D341Med (cell line): ENCODE measurements around the gene FIP1L1.

Source experiments
- DNase-seq: peaks from one replicate; pipeline ENCODE4 v3.0.0; 2012; ENCODE audit warnings: low spot score

Gene FIP1L1

DNA sequence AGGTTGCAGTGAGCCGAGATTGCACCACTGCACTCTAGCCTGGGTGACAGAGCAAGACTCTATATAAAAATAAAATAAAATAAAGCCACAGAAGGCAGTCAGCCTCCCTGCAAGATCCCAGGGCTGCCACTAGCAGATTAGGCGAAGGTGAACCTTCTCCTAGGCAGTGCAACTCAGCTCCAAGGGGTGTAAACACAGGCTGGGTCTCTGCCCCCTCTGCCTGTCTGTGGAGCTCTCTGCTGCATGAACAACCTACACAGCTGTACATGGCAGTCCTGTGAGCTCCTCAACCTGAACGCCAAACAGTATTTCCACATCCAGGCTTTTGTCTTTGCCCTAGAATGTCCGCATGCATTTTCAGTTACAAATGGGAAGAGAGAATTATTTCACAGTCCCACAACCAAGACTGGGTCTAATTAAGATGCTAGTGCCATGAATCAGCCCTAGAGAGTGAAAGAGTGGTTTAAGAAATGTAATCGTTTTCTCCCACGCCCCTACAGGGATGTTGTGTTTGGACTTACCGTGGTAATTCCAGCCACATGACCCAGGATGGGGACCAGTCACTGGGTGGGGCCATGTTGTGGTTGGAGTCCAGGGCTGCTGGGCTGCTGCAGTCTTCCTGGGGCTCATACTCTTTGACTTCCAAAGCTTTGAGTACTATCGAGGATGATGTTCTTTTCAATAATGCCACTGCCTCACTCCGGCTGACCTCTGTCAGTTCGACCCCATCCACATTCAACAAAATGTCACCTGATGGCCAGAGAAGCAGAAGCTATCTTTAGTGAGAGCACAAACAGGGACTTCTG is 99.0 kb downstream of the FIP1L1 start:
- DNase-seq = no peak

DNA sequence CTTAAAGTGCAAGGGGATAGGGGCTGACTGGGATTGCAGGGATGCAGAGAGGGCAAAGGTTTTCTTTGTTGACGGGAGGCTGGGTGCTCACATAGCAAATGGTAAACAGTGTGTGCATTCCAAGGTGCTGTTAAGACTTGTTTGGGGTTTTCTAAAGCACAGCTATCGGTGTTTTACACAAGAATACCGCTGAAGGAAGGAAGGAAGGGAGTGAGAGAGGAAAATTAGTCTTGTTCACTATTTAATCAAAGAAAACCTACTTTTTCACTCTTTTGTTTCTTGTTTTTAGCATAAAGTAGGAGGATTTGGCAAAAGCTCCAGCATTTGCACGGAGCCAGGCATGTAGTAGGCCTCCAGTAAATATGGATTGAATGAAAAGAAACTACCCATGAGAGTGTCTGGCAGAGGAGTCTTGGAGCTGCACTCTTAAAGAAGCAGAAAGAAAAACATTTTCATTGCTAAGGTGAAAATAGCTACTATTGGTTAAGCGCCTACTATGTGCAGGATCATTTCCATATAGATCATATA is 99.7 kb downstream of the FIP1L1 start:
- no peak for DNase-seq

DNA sequence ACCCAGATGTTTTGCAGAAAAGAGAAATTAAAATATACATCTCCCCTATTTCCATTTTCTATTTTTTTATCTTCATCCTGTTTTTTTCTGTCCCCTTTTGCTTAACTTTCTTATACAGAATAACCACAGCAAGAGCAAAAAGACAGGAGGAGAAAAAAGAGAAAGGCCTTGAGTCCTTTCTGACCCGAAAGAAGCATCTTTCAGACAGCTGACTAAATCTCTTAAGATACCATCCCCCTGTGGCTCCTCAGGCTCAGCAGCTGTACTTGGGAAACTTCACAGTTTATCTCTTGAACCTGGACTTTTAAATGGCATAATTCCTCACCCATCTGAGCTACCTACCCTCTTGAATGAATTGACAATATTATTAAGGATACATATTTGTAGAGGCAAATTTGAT is 100.2 kb downstream of the FIP1L1 start:
- no peak for DNase-seq

DNA sequence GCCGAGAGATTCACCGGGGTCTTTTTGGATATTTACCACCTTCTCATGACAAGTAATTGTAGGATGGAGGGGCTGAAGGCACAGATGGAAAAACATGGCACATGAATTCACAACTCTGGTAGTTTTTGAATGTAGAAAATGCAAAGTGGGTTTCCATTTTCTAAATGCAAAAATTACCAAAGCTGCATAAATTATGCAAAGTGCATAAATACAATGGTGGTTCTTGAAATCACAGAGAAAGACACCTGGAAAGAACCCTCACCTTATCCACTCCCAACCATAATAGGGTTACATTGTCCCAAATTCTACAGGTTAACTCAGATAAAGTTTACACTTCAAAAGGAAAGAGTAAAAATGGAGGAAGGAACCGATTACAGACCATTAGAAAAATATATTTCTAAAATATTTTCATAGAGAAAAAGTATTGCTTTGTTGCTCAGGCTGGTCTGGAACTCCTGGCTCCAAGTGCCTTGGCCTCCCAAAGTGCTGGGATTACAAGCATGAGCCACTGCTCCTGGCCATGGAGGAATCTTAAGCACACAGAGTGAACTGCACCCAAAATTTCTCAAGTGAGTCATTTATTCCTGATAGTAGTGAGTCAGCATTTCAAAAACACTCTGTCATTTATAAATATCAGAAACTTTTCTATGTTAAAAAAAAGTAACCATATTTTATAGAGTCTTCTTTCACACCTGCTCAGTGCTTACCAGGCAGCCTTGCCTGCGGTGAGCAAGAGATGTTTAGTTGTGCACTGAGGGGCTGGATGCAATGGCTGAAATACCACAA is 101.4 kb downstream of the FIP1L1 start:
- no peak for DNase-seq

DNA sequence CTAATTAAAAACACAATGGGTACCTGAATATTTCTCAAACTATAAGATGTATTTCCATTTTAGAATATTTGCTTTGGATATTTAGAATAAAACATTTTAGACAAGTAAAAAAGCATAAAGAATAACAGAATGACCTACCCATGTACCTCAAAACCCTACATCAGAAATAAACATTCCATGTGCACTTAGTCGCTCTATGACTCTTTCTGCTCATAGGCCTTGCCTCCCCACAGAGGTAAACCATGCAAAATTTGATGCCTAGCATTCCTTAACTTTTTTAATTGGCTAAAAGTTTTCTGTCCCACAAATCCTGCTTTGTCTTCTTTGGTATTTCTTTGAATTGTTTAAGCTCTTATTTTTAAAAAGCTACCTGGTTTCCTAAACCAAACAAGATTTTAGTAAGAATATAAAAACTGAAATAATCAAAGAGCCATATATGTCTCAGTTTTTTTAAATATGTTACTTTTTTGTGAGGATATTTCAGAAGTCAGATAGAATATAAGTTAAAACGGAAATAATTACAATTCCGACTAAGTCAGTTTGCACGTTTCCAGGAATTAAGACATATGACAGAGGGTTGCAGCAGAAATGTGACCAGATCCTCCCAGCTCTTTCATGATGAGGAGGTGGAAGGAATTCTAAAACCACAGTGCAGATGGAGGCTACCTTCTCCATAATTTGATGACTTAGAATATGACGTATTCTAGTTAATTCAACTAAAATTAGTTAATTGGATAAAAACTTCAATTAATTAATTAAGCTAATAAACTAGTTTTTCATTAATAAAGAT is 102.5 kb downstream of the FIP1L1 start:
- DNase-seq = no peak

DNA sequence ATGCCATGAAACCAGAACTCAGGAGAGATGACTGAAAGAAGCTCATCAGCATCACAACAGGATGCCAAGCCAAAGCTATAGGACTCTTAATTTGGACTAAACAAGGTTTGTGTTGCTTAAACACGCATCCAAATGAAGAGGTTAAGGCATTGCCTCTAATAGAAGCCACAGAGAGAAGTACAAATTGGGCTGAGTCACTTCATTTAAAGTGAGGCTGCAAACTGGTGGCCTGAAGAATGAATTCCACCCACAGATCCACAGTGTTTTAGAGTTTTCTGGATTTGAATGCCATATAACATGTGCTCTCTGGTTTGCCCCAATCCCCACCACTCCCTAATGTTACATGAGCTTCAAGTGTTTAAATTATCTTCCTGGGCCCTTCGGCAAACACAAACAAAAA is 103.5 kb downstream of the FIP1L1 start:
- no peak for DNase-seq

DNA sequence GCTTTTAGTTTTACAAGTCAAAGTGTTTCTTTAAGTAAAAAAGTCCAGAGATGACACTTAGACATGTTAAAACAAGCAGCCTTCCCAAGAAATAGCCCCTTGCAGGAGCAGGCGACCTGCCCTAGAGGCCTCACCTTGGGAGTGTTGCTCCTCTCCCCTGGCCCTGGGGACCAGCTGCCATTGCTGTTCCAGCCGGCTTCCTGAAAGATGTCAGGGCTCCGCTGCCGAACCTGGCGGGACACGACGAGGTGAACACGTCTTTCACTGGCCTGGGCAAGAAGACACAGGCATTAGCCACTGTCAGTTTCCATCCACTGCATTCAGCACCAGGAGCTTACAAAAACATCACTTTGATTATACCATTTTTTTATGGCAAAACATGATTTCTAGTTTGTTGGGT is 104.1 kb downstream of the FIP1L1 start:
- DNase-seq = no peak

DNA sequence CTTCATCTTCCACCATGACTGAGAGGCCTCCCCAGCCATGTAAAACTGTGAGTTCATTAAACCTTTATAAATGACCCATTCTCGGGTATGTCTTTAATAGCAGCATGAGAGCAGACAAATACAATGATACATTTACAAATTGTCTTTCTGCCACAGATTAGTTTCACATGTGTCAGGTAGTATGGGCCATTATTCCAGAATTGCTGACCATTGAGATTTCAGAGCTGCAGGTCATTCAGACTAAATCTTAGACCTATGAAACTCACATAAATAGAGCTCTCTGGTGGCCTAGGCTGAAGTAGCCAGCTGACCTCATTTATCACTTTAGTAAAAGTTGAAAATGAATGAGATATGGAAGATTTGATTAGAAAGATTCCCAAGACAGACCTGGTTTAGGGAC is 105.8 kb downstream of the FIP1L1 start:
- DNase-seq = no peak

DNA sequence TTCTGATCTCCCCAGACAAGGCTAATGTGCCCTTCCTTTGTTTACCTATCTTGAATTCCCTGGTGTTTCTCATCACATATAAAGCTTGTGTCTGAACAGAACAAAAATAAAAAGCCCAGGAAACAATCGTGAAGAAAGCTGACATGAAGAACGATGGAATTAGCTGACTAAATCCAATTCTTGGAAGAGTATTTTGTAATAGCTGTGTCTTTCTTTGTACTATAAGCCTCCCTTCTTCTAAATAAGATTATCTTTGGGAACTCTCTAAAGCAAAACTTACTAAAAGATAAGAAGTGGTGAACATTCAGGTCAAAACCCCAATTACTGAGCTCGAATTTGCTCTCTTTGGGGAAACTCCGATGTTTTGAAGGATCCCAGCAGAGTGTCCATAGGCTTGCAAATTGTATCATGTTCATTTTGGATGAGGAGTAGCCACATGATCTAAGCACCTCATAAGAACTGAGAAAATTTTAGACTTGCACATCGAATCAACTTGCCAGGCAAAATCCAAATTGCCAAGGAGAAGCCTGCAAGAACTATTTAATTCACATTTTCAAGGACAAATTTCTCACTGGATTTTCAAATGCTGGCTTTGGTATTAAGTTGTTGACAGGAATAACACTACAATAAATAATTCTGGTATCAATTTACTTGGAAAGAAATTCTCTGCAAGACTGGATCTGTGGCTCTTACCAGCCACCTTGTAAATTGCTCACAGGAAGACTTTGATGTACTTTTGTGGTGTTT is 107.6 kb downstream of the FIP1L1 start:
- no peak for DNase-seq

DNA sequence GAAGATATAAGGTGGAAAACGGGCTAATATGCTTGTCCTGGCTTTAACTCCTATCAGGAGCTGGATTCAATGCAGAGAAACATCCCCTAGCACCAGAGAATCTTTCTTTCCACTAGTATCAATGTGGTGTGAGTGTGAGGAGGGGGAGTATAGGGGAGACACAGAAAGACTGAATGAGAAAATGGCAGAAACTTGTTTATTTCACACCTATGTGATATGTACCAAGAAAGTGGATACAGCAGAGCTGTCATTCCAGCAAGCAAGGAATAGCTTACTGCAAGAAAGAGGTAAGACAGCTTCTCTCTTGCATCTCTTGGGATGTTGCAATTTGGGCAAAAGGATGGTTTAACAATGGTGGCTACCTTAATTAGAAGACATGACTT is 108.2 kb downstream of the FIP1L1 start:
- no peak for DNase-seq

DNA sequence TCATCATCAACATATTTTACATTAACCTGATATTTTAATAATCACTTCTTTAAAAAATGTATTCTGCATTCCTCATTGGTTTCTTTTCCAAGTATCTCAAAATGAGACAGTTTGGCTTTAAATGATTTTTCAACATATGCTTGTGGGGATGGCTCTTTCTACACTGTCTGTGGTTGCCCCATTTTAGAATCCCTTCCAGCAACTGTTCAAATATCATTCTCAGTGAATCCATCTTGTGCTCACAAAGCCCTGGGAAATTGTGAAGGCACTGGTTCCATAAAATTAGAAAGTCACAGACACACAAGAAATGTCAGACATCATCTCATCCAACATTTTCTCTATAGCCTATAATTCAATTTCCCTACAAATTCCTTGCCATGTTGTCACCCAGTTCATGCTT is 110.3 kb downstream of the FIP1L1 start:
- no peak for DNase-seq

DNA sequence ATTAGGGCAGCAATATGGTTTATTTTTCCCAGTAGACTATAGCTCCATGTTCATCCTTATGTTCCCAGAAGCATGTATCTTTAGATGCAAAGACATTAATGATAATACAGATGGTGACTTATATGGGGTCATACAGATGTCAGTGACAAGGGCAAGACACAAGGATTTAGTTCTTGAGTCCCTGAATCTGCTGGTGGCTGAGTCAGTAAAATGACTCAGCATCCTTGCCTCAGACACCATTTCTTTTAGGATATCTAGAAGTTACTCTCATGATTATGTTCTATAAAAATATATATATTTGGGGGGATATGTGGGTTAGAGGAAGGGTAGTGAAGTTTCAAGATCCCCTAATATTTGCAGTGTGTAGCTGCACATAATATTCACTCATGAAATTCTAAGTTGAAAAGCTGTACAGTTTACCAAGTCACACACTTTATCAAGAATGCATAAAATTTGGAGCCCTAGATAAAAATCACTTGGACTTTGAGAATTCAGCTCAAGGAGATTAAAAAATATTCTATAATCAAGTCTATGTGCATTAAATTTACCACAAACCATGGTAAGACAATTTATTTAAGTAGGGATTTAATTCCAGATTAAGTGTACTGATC is 111.9 kb downstream of the FIP1L1 start:
- DNase-seq = no peak

DNA sequence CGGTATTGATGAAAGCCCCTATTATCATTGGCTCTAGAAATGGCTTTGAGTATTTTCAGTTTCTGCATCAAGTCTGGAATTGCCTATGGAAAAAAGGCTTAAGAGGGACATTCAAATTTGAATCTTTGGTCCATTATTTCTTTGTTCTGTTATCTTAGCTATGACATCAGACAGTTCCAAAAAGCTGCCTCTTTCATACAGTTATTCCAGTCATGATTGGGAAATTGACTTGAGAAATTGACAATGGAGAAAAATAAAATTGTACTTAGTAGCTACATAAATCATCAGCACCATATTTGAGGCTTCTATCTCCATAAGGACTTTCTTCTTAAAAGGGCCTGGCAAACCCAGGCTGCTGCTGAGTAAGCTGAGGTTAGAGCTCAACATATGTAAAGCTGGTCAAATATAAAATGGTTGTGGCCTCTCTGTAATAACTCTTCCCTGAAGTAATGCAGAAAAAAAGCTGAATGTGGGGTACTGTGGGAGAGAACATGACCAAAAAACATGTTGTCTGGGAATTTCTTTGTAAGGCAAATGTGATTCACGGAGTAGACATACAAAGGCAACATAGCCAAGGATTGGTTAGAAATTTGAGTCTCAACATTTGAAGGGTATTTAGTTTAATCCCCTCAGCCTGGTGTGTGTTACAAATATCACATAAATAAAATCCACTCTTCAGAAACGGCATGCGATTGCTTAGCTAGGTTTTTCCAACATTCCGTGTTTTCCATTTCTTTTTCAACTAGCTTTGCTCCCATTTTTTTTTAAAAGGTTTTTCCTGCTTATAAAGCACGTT is 112.9 kb downstream of the FIP1L1 start:
- DNase-seq = no peak

DNA sequence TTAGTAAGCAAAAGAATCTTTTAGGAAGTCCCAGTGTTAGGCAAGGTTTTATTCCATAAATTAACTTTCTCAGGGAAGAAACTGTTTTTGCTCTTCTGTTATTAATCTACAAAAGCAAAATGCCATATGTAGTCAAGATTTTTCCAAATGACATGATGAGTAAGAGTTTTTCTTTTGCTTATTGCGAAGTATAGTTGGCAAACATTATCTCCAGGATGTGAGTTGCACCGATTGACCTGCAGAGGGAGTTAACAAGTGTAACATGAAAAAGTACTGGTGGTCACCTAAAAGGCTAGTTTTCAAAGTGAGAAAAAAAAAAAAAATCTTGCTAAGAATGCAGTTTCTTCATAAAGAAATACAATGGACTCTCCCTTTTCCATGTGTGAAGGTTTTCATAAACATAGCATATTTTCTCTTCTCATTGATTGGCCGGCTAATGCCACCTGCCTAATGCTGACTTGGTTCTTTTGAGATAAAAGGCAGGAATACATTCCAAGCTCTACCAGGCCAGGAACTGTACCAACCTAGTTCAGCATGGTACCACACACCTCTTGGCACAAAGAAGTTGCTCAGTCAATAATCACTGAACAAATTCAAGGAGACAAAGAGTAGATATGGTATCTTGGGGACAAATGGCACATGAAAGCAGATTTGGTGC is 113.7 kb downstream of the FIP1L1 start:
- DNase-seq = no peak

DNA sequence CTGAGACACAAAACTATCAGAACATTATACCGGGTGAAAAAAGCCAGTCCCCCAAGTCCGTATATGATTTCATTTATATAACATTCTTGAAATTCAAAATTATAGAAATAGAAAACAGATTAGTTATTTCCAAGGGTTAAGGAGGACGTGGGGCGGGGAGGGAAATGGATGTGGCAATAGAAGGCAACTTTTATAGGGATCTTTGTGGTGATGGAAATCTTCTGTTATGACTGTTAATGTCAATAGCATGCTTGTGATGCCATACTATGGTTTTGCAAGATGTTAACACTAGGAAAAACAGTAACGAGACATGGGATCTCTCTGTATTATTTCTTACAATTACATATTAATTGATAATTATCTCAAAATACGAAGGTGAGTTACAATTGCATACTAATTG is 117.4 kb downstream of the FIP1L1 start:
- no peak for DNase-seq

DNA sequence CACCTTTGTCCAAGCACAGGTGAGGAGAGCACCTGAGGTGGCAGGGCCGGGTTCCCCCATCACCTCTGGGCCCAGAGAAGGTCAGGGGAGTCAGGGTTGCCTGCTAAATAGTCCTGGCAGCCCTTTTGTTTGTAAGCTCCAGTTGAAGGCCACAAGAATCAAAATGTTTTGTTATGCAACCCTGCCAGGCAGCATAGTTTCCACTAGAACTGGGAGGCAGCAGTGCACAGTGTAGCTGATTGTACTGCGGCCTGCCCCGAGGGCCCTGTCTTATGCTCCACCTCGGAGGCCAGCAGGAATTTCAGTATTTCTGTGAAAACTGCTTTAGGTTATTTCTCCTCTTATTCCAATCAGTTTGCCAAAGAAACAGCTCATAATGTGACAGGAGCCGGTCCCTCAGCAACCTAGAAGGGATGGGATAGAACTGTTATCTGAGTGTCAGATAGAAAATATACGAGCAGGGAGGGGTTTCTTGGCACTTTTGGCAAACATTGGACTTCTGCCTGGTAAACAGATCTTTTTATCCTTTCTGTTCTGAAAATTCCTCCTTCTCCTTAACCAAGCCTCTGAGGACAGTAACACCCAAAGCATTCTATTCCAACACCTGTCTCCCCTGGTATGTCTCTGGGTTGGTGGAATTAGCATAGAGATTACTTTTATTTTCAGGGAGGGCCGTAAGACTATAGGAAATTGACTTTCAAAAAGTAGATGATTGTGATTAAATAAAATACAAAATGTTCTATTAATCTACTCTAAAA is 120.2 kb downstream of the FIP1L1 start:
- no peak for DNase-seq

DNA sequence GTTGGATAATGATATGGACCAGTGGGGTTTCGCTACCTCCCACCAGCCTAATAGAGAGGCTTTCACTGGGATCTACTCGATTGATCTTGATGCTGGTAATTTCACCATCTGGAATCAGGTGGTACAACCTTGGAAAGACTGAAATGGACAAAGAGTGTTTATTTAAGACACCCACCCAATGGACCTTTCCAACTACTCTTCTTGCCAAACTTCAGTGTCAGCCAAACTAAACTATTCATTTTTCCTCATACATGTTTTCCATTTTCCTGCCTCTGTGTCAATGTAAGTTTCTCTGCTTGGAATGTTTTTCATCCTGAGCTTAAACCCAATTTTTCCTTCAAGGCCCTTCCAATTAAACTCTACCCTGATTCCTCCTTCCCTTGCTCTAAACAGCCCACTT is 121.3 kb downstream of the FIP1L1 start:
- no peak for DNase-seq

DNA sequence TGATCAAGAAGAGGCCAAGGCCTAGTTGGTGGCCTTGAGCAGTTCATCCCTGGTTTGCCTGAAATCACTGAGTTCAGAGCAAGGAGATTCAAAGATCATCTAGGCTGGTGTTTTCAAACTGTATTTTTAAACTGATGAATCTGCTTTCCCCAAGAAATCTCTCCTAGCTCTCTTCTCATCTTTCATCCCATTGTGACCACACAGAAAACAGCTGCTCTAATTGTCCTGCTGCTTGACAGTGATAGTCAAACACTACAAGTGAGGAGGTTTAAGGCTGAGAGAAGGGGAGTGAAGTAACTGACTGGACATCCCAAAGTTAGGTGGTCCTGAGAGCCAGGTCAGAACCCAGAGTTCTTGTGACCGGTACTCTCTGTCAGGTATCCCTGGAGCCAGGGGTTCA is 122.3 kb downstream of the FIP1L1 start:
- DNase-seq = no peak

DNA sequence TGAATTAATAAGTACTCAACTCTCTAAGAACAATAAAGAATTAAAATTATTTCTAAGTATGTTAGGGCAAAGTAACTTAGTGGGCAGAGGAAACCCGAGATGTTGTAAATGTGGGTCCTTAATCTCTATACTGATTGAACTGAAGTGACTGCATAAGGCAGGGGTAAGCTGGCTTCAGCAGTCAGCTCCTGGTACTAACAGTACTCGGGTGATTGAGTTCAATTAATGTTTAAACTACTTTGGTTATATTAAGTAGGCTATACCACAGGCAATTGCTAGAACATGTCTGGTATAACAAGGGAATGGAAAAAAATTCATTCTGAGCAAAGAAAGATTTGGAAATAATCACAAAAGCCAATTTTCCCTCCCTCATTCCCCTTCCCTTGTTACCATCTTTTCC is 123.1 kb downstream of the FIP1L1 start:
- DNase-seq = no peak
